Heart left ventricle (tissue), 16 donors: ENCODE data around the gene C1orf232. TPM values are rescaled to one million over a fixed set of nuclear protein-coding genes. Genes with fewer than 3 reads are reported as not detected.

Source experiments
- ATAC-seq, 4 donors: fragments of 200-7000 bp; cut with Tn5 transposase; one replicate each; pipeline ENCODE4 v1.9.1; 2020 to 2022; ENCODE audit warnings: moderate library complexity in 4 of 4, mild to moderate bottlenecking in 3 of 4, moderate number of reproducible peaks in 1 of 4
- DNase-seq, 5 donors: peaks; one replicate each; pipeline ENCODE4 v3.0.0-alpha.2; 2020
- H3K27ac ChIP-seq, 12 donors: fragments of 200-600 bp; sonication (generic) in 4 of 12; one replicate each; pipeline versions ENCODE4 v1.5.0 to v1.8.0; 2016 to 2022; ENCODE audit warnings: mild to moderate bottlenecking in 2 of 12
- H3K27me3 ChIP-seq, 9 donors: fragments of 200-600 bp; sonication (generic) in 2 of 9; one replicate each; pipeline versions ENCODE4 v1.5.1 to v1.8.0; 2016 to 2022; ENCODE audit warnings: mild to moderate bottlenecking in 3 of 9
- H3K36me3 ChIP-seq, 9 donors: fragments of 200-600 bp; sonication (generic) in 2 of 9; one replicate each; pipeline versions ENCODE4 v1.5.0 to v1.8.0; 2018 to 2022; ENCODE audit warnings: mild to moderate bottlenecking in 2 of 9
- H3K4me1 ChIP-seq, 12 donors: fragments of 200-600 bp; sonication (generic) in 4 of 12; one replicate each; pipeline versions ENCODE4 v1.5.0 to v1.8.0; 2016 to 2022; ENCODE audit warnings: mild to moderate bottlenecking in 3 of 12
- H3K4me3 ChIP-seq, 12 donors: fragments of 200-600 bp; sonication (generic) in 4 of 12; one replicate each; pipeline versions ENCODE4 v1.5.0 to v1.8.0; 2017 to 2022; ENCODE audit warnings: mild to moderate bottlenecking in 9 of 12, moderate library complexity in 4 of 12
- H3K9me3 ChIP-seq, 12 donors: fragments of 200-600 bp; sonication (generic) in 4 of 12; one replicate each; pipeline versions ENCODE4 v1.5.0 to v1.8.0; 2016 to 2022; ENCODE audit warnings: mild to moderate bottlenecking in 1 of 12
- CTCF ChIP-seq, 12 donors: fragments of 200-600 bp; sonication (generic) in 4 of 12; IDR thresholded peaks; one replicate each; pipeline versions ENCODE4 v1.5.0 to v1.8.0; 2018 to 2022; ENCODE audit warnings: antibody characterized with exemption in 12 of 12, mild to moderate bottlenecking in 5 of 12
- POLR2A ChIP-seq, 2 donors: fragments of 450-650 bp; IDR thresholded peaks; one replicate each; pipeline ENCODE4 v1.6.1; 2017; ENCODE audit warnings: antibody characterized with exemption in 2 of 2, mild to moderate bottlenecking in 2 of 2, moderate library complexity in 2 of 2
- WGBS, 4 donors: extraction: QIAGEN DNeasy Blood & Tissue Kit in 2 of 4; methylation state at CpG; one replicate each; pipeline versions ENCODE4 v1.1.5 to v1.1.7; 2013 to 2018; 5-methylcytosine and 5-hydroxymethylcytosine counted together
- intact Hi-C, 10 donors: fragments of 100-400 bp; cut with DNase I; formaldehyde crosslinking; loops; one replicate each; pipeline versions ENCODE4 v1.11.1 to v1.14.2; 2022
- polyA plus RNA-seq, 2 donors: library from polyadenylated mRNA; stranded (reverse); fragments of 200-250 nt; gene quantifications; one replicate each; pipeline ENCODE4 v1.2.3, GENCODE V29; 2013
- total RNA-seq, 9 donors: library from RNA; depleted of rRNA in 2 of 9; stranded (reverse); fragments of >200 nt in 2 of 9; fragmentation: NEBNext Ultra II Directional in 3 of 9; extraction: Animal tissue kit (Norgen Biotek cat#: 25700) in 3 of 9; gene quantifications; one replicate each; pipeline versions ENCODE4 v1.1.0 to v1.2.4, GENCODE V29; 2016 to 2023
- donor health status: ischemic (EF 13 %, LVEDD 7.1; RV severe dilation, severe dysfunction).
- donor health status: healthy with polysubstance abuse.
- donor health status: DM: no; HTN: yes; CAD: no.
- donor health status: DM: no; HTN: no; CAD: no.
- donor health status: ischemic (EF 25% LVEDD 6.9; RV normal size, moderate dysfunction).
- donor health status: ischemic (EF 25% LVEDD 5.7; RV mildly dilated, moderate dysfunction).
- donor health status: healthy.
- donor health status: DM: yes; HTN: yes; CAD: no.
- donor health status: ischemic (EF 35%, LVEDD 5.7; RV mildly dilated, moderate dysfunction).
- donor health status: nonischemic (EF 11% LVEDD 7.7; RV severe dilation, severe dysfunction).
- donor health status: DM: yes; HTN: yes; CAD: no.
- donor health status: PGD.
- donor health status: ischemic (EF 29% LVEDD 5.4; RV normal size, mild dysfunction).
- donor health status: nonischemic (EF 23%, LVEDD 6.1; RV moderate dilation, normal function).

Gene C1orf232
- total and polyA plus RNA-seq, 11 donors: not detected

GRCh38 chr1:26184883-26185282, 16.1 kb upstream of the C1orf232 start:
- 94 to 98% (median 97%) methylated on average over 18 to 21 of the region's 21 CpGs for WGBS, 4 donors
- no peak for DNase-seq

GRCh38 chr1:26184086-26184485, 15.3 kb upstream of the C1orf232 start:
- no peak for DNase-seq
- ATAC-seq: no peak
- Histone ChIP-seq H3K27ac (no peak overlapping the region), H3K9me3 (no peaks in the 10 kb centered on the region), H3K4me1 (peaks cover 0 to 3% (median 0%) of the 10 kb centered on the region in 12 donors), H3K4me3 (no peak overlapping the region), H3K36me3 (no peaks in the 10 kb centered on the region), H3K27me3 (no peaks in the 10 kb centered on the region)
- TF ChIP-seq CTCF (IDR thresholded peaks at IDR 0.05): no peak
- no peak for TF ChIP-seq POLR2A (IDR thresholded peaks at IDR 0.05)
- WGBS, 4 donors: 87 to 92% (median 91%) methylated on average over 7 of the region's 7 CpGs
- intact Hi-C loops: loop anchor here in 1 of 10 donors (10.0 kb wide), 1 partner anchor 141 kb away; no protein-coding TSS in a partner anchor

More at GRCh38 chr1:26184883-26185282, 16.1 kb upstream of the C1orf232 start:
- TF ChIP-seq POLR2A (IDR thresholded peaks at IDR 0.05) (no peak), CTCF (IDR thresholded peaks at IDR 0.05) (no peak)
- no peak for ATAC-seq
- no peak overlapping the region for H3K27ac ChIP-seq
- H3K36me3 ChIP-seq: no peaks in the 10 kb centered on the region
- H3K9me3 ChIP-seq: no peaks in the 10 kb centered on the region
- H3K27me3 ChIP-seq: no peaks in the 10 kb centered on the region
- H3K4me3 ChIP-seq: no peak overlapping the region
- intact Hi-C loops: loop anchor here in 1 of 10 donors (10.0 kb wide), 1 partner anchor 140 kb away; no protein-coding TSS in a partner anchor
- peaks cover 0 to 3% (median 0%) of the 10 kb centered on the region in 12 donors for H3K4me1 ChIP-seq

GRCh38 chr1:26182383-26182696, 13.6 kb upstream of the C1orf232 start:
- ATAC-seq: no peak
- H3K27ac ChIP-seq: no peak overlapping the region

More at GRCh38 chr1:26182383-26182696, 13.6 kb upstream of the C1orf232 start:
- Histone ChIP-seq H3K4me3 (no peak overlapping the region), H3K9me3 (no peaks in the 10 kb centered on the region), H3K36me3 (no peaks in the 10 kb centered on the region), H3K4me1 (peaks cover 0 to 3% (median 0%) of the 10 kb centered on the region in 12 donors), H3K27me3 (no peaks in the 10 kb centered on the region)
- TF ChIP-seq POLR2A (IDR thresholded peaks at IDR 0.05) (no peak), CTCF (IDR thresholded peaks at IDR 0.05) (no peak)
- WGBS, 4 donors: 80 to 85% (median 82%) methylated on average over 4 to 7 of the region's 7 CpGs
- DNase-seq: no peak
- intact Hi-C loops: loop anchor here in 1 of 10 donors (10.0 kb wide), 1 partner anchor 142 kb away; no protein-coding TSS in a partner anchor
